Neural crest cell (in vitro differentiated cells): ENCODE data around the gene SLF2. TPM values are rescaled to one million over a fixed set of nuclear protein-coding genes. Genes with fewer than 3 reads are reported as not detected.

Experiments used
- DNase-seq: peaks from one replicate; pipeline ENCODE4 v3.0.0; 2021; ENCODE audit warnings: low read depth, mixed read lengths, low spot score
- H3K27ac Mint-ChIP-seq: one replicate; pipeline ENCODE4 v1.8.0; 2021; ENCODE audit warnings: mild to moderate bottlenecking, mixed read lengths; ENCODE audit not compliant: unreplicated experiment
- H3K27me3 Mint-ChIP-seq: 2 replicates; pipeline ENCODE4 v1.8.0; 2021; ENCODE audit warnings: low read depth, mild to moderate bottlenecking, mixed read lengths
- H3K36me3 Mint-ChIP-seq: 2 replicates; pipeline ENCODE4 v1.8.0; 2021; ENCODE audit warnings: low read depth, mild to moderate bottlenecking, mixed read lengths
- H3K4me1 Mint-ChIP-seq: 2 replicates; pipeline ENCODE4 v1.8.0; 2021; ENCODE audit warnings: mixed read lengths
- H3K4me3 Mint-ChIP-seq: one replicate; pipeline ENCODE4 v1.8.0; 2021; ENCODE audit warnings: mild to moderate bottlenecking, mixed read lengths
- H3K9me3 Mint-ChIP-seq: 2 replicates; pipeline ENCODE4 v1.8.0; 2021; ENCODE audit warnings: mixed read lengths
- CTCF ChIP-seq: fragments of 200-600 bp; sonication (generic); conservative IDR thresholded peaks from 2 replicates; pipeline ENCODE4 v1.5.0; 2021; ENCODE audit warnings: antibody characterized with exemption, mild to moderate bottlenecking
- total RNA-seq: library from RNA; stranded (reverse); gene quantifications from 2 replicates; pipeline ENCODE4 v1.2.1, GENCODE V29; 2021

SLF2 gene
- total RNA-seq, 1 donor from 2014 or later = 39.6 TPM

- no peaks in the 10 kb centered on the region for H3K27me3 Mint-ChIP-seq
- no peak for DNase-seq
- no peak overlapping the region for H3K4me3 Mint-ChIP-seq
- no peak for TF ChIP-seq CTCF
- H3K9me3 Mint-ChIP-seq = no peaks in the 10 kb centered on the region
- H3K27ac Mint-ChIP-seq = no peak overlapping the region
- H3K36me3 Mint-ChIP-seq = peaks cover 8% of the 10 kb centered on the region
- no peaks in the 10 kb centered on the region for H3K4me1 Mint-ChIP-seq
Measured at GRCh38 chr10:100927266-100927665, 14.5 kb downstream of the SLF2 start.

GRCh38 chr10:100928039-100928438 is 15.3 kb downstream of the SLF2 start:
- Mint-ChIP-seq H3K36me3 (peaks cover 14% of the 10 kb centered on the region), H3K27me3 (no peaks in the 10 kb centered on the region), H3K27ac (no peak overlapping the region), H3K4me3 (no peak overlapping the region), H3K4me1 (no peaks in the 10 kb centered on the region), H3K9me3 (no peaks in the 10 kb centered on the region)
- TF ChIP-seq CTCF = no peak
- DNase-seq = no peak

GRCh38 chr10:100930368-100930767 is 17.6 kb downstream of the SLF2 start:
- peaks cover 17% of the 10 kb centered on the region for H3K36me3 Mint-ChIP-seq
- H3K4me3 Mint-ChIP-seq = no peak overlapping the region

GRCh38 chr10:100934084-100934659 is 21.4 kb downstream of the SLF2 start:
- TF ChIP-seq CTCF = peak; percentile 62
- no peak overlapping the region for H3K4me3 Mint-ChIP-seq
- no peaks in the 10 kb centered on the region for H3K9me3 Mint-ChIP-seq
- no peak for DNase-seq
- H3K27me3 Mint-ChIP-seq = no peaks in the 10 kb centered on the region
- H3K27ac Mint-ChIP-seq = no peak overlapping the region
- no peaks in the 10 kb centered on the region for H3K4me1 Mint-ChIP-seq
- peaks cover 11% of the 10 kb centered on the region for H3K36me3 Mint-ChIP-seq

More at GRCh38 chr10:100930368-100930767, 17.6 kb downstream of the SLF2 start:
- Mint-ChIP-seq H3K27ac (no peak overlapping the region), H3K9me3 (no peaks in the 10 kb centered on the region), H3K4me1 (no peaks in the 10 kb centered on the region), H3K27me3 (no peaks in the 10 kb centered on the region)
- TF ChIP-seq CTCF = no peak
- no peak for DNase-seq

- no peak for DNase-seq
- H3K9me3 Mint-ChIP-seq = no peaks in the 10 kb centered on the region
- no peaks in the 10 kb centered on the region for H3K4me1 Mint-ChIP-seq
- H3K27me3 Mint-ChIP-seq = no peaks in the 10 kb centered on the region
- H3K4me3 Mint-ChIP-seq = no peak overlapping the region
- H3K36me3 Mint-ChIP-seq = peaks cover 12% of the 10 kb centered on the region
- H3K27ac Mint-ChIP-seq = no peak overlapping the region
- no peak for TF ChIP-seq CTCF
Measured at GRCh38 chr10:100939763-100940344, 27.1 kb downstream of the SLF2 start.
